CD14-positive monocyte (primary cell): ENCODE results near the gene SIPA1L3. TPM values are rescaled to one million over a fixed set of nuclear protein-coding genes. Genes with fewer than 3 reads are reported as not detected.
A peak's percentile ranks its signal among the peaks of the same experiment; 100 is the strongest.
"Not testable (repeated sequence)": the region's sequence is repeated elsewhere in the genome, so short reads cannot be mapped to it uniquely, and the experiment has no call there.

ENCODE experiments used
- DNase-seq, 3 donors: peaks; one replicate each; pipeline ENCODE4 v3.0.0-alpha.2; 2011 to 2022
- H2AFZ ChIP-seq: 2 replicates; pipeline ENCODE4 v1.6.0; 2012; ENCODE audit warnings: mild to moderate bottlenecking, low read depth, low read length, inconsistent platforms; ENCODE audit not compliant: insufficient read depth, poor library complexity, severe bottlenecking
- H3K27ac ChIP-seq, 2 donors: 1 replicate in 1 of 2; 2 replicates in 1 of 2; pipeline ENCODE4 v1.5.1; 2012 to 2013; ENCODE audit warnings: low read length in 2 of 2, control low read depth in 1 of 2, inconsistent platforms in 1 of 2, low read depth in 1 of 2, mild to moderate bottlenecking in 1 of 2
- H3K27me3 ChIP-seq, 2 donors: one replicate each; pipeline versions ENCODE4 v1.6.0 to v1.6.1; 2011 to 2013; ENCODE audit warnings: low read length in 2 of 2; ENCODE audit not compliant: control insufficient read depth in 2 of 2, insufficient read depth in 2 of 2
- H3K36me3 ChIP-seq, 2 donors: replicated peaks in 1 of 2; 1 replicate in 1 of 2; 2 replicates in 1 of 2; pipeline versions ENCODE4 v1.5.1 to v1.6.1; 2012 to 2013; ENCODE audit warnings: low read length in 2 of 2, control low read depth in 1 of 2, inconsistent platforms in 1 of 2, mild to moderate bottlenecking in 1 of 2; ENCODE audit not compliant: insufficient read depth in 2 of 2, control insufficient read depth in 1 of 2
- H3K4me1 ChIP-seq, 2 donors: 1 replicate in 1 of 2; 2 replicates in 1 of 2; pipeline versions ENCODE4 v1.5.1 to v1.6.1; 2012 to 2013; ENCODE audit warnings: low read length in 2 of 2, control low read depth in 1 of 2, inconsistent platforms in 1 of 2, mild to moderate bottlenecking in 1 of 2, moderate library complexity in 1 of 2; ENCODE audit not compliant: insufficient read depth in 2 of 2, control insufficient read depth in 1 of 2
- H3K4me2 ChIP-seq: replicated peaks from 2 replicates; pipeline ENCODE3; 2012; ENCODE audit warnings: low read length, moderate library complexity, mild to moderate bottlenecking; ENCODE audit not compliant: poor library complexity, severe bottlenecking; ENCODE audit errors: extremely low read depth
- H3K4me3 ChIP-seq, 3 experiments: fragments of 200-600 bp in 1 of 3; sonication (generic) in 1 of 3; replicated peaks in 1 of 3; 1 replicate in 2 of 3; 2 replicates in 1 of 3; pipeline ENCODE4 v1.5.1; 2011 to 2013; ENCODE audit warnings: low read length in 3 of 3, mild to moderate bottlenecking in 3 of 3, control low read depth in 2 of 3, low read depth in 2 of 3, inconsistent platforms in 1 of 3, moderate library complexity in 1 of 3
- H3K79me2 ChIP-seq: 2 replicates; pipeline ENCODE4 v1.6.0; 2012; ENCODE audit warnings: mild to moderate bottlenecking, control low read depth, inconsistent platforms, low read length, moderate library complexity; ENCODE audit not compliant: insufficient read depth
- H3K9ac ChIP-seq: 2 replicates; pipeline ENCODE4 v1.6.0; 2017; ENCODE audit warnings: low read length, mild to moderate bottlenecking; ENCODE audit not compliant: insufficient read depth, poor library complexity, severe bottlenecking
- H3K9me3 ChIP-seq, 2 donors: replicated peaks in 1 of 2; 1 replicate in 1 of 2; 2 replicates in 1 of 2; pipeline versions ENCODE4 v1.5.1 to v1.6.1; 2012 to 2013; ENCODE audit warnings: low read length in 2 of 2, control low read depth in 1 of 2; ENCODE audit not compliant: control insufficient read depth in 1 of 2, insufficient read depth in 1 of 2
- H4K20me1 ChIP-seq: 2 replicates; pipeline ENCODE4 v1.6.0; 2012; ENCODE audit warnings: mild to moderate bottlenecking, low read length, control low read depth, moderate library complexity; ENCODE audit not compliant: insufficient read depth
- H3K27ac Mint-ChIP-seq, 7 donors: one replicate each; pipeline ENCODE4 v1.8.0; 2020; ENCODE audit warnings: mild to moderate bottlenecking in 7 of 7, mixed read lengths in 7 of 7, moderate library complexity in 6 of 7, inconsistent platforms in 2 of 7
- H3K27me3 Mint-ChIP-seq, 3 donors: one replicate each; pipeline ENCODE4 v1.8.0; 2021 to 2022; ENCODE audit warnings: low read depth in 3 of 3, mild to moderate bottlenecking in 3 of 3, mixed read lengths in 3 of 3, moderate library complexity in 3 of 3, inconsistent platforms in 1 of 3
- H3K36me3 Mint-ChIP-seq, 2 donors: one replicate each; pipeline ENCODE4 v1.8.0; 2020; ENCODE audit warnings: mixed read lengths in 2 of 2, inconsistent platforms in 1 of 2, mild to moderate bottlenecking in 1 of 2
- H3K4me1 Mint-ChIP-seq: one replicate; pipeline ENCODE4 v1.8.0; 2020; ENCODE audit warnings: mild to moderate bottlenecking, mixed read lengths
- H3K4me3 Mint-ChIP-seq, 2 donors: one replicate each; pipeline ENCODE4 v1.8.0; 2020; ENCODE audit warnings: mild to moderate bottlenecking in 2 of 2, mixed read lengths in 2 of 2, moderate library complexity in 1 of 2
- H3K9me3 Mint-ChIP-seq, 7 donors: one replicate each; pipeline ENCODE4 v1.8.0; 2020 to 2022; ENCODE audit warnings: mixed read lengths in 7 of 7, mild to moderate bottlenecking in 6 of 7, moderate library complexity in 6 of 7, inconsistent platforms in 2 of 7
- CTCF ChIP-seq: fragments of 200-600 bp; IDR thresholded peaks from one replicate; pipeline ENCODE4 v1.8.0; 2022; ENCODE audit warnings: antibody characterized with exemption, mild to moderate bottlenecking
- WGBS: methylation state at CpG from one replicate; pipeline ENCODE4 v1.1.5; 2013; ENCODE audit warnings: missing lambda C conversion rate; ENCODE audit not compliant: insufficient coverage; 5-methylcytosine and 5-hydroxymethylcytosine counted together
- intact Hi-C, 2 donors: fragments of 100-400 bp; cut with micrococcal nuclease; formaldehyde crosslinking; loops; one replicate each; pipeline versions ENCODE4 v1.15.0 to v1.15.1; 2023
- polyA plus RNA-seq, 3 donors: library from polyadenylated mRNA; depleted of rRNA in 1 of 3; unstranded in 2 of 3; stranded (reverse) in 1 of 3; fragments of 300-500 nt in 2 of 3; fragments of >200 nt in 1 of 3; fragmentation: Illumina TruSeq in 2 of 3; gene quantifications; 1 replicate in 2 of 3; 2 replicates in 1 of 3; pipeline ENCODE4 v1.2.3, GENCODE V29; 2012 to 2021

Gene SIPA1L3
- polyA plus RNA-seq, 3 donors = 0.55 to 4.5 (median 0.99) TPM

- Histone ChIP-seq H3K4me1 (peaks cover 13 to 17% of the 10 kb centered on the region in 2 donors), H2AFZ (no peak overlapping the region), H3K36me3 (no peaks in the 10 kb centered on the region), H3K9ac (no peak overlapping the region), H3K9me3 (no peaks in the 10 kb centered on the region), H4K20me1 (no peaks in the 10 kb centered on the region), H3K27ac (no peak overlapping the region), H3K4me2 (no peak overlapping the region), H3K4me3 (no peak overlapping the region), H3K79me2 (no peaks in the 10 kb centered on the region), H3K27me3 (no peaks in the 10 kb centered on the region)
- intact Hi-C loops = no loop called here
- no peak for TF ChIP-seq CTCF
- WGBS = 92% methylated on average over 3 of the region's 6 CpGs
- Mint-ChIP-seq H3K27ac (peak overlapping the region in 1 of 7 donors; percentile 69), H3K4me1 (peaks cover 13% of the 10 kb centered on the region), H3K4me3 (no peak overlapping the region), H3K9me3 (no peaks in the 10 kb centered on the region), H3K27me3 (peaks cover 0 to 2% (median 0%) of the 10 kb centered on the region in 3 donors), H3K36me3 (peaks cover 3 to 5% of the 10 kb centered on the region in 2 donors)
- DNase-seq = no peak
Observed at GRCh38 chr19:38063928-38064327, 156.9 kb downstream of the SIPA1L3 start.

GRCh38 chr19:38064661-38065425 is 157.8 kb downstream of the SIPA1L3 start:
- TF ChIP-seq CTCF = no peak
- Mint-ChIP-seq H3K4me1 (peaks cover 6% of the 10 kb centered on the region), H3K27me3 (peaks cover 0 to 2% (median 0%) of the 10 kb centered on the region in 3 donors), H3K27ac (peak overlapping the region in 2 of 7 donors; percentile 57 to 65), H3K4me3 (no peak overlapping the region), H3K36me3 (peaks cover 3 to 6% of the 10 kb centered on the region in 2 donors), H3K9me3 (no peaks in the 10 kb centered on the region)
- no peak overlapping the region for H3K4me2 ChIP-seq
- peaks cover 6 to 8% of the 10 kb centered on the region in 2 donors for H3K4me1 ChIP-seq
- H3K4me3 ChIP-seq = no peak overlapping the region
- no peak overlapping the region for H2AFZ ChIP-seq
- H3K27ac ChIP-seq = no peak overlapping the region
- H3K27me3 ChIP-seq = no peaks in the 10 kb centered on the region
- H3K79me2 ChIP-seq = no peaks in the 10 kb centered on the region
- DNase-seq = no peak
- no peaks in the 10 kb centered on the region for H4K20me1 ChIP-seq
- no peaks in the 10 kb centered on the region for H3K36me3 ChIP-seq
- intact Hi-C loops = no loop called here
- H3K9me3 ChIP-seq = no peaks in the 10 kb centered on the region
- no peak overlapping the region for H3K9ac ChIP-seq
- WGBS = 96% methylated on average over 3 of the region's 7 CpGs

- H3K4me2 ChIP-seq, H3K79me2 ChIP-seq, H3K27ac Mint-ChIP-seq, H2AFZ ChIP-seq, H3K4me1 ChIP-seq, DNase-seq, H3K9me3 ChIP-seq, H3K9ac ChIP-seq, H3K4me3 ChIP-seq, H3K27me3 Mint-ChIP-seq, H3K4me3 Mint-ChIP-seq, H3K36me3 Mint-ChIP-seq, H3K27ac ChIP-seq, intact Hi-C loops, H3K4me1 Mint-ChIP-seq, H3K27me3 ChIP-seq, H3K9me3 Mint-ChIP-seq, H3K36me3 ChIP-seq, H4K20me1 ChIP-seq: not testable (repeated sequence)
- no CpG with 5 or more reads among the region's 7 CpGs for WGBS
Observed at GRCh38 chr19:38065775-38066174, 158.8 kb downstream of the SIPA1L3 start.
